Central memory CD4-positive, alpha-beta T cell (primary cell): ENCODE results near the gene FBXL12.
"Not testable (repeated sequence)": the region's sequence is repeated elsewhere in the genome, so short reads cannot be mapped to it uniquely, and the experiment has no call there.

Experiments used
- DNase-seq: peaks from one replicate; pipeline ENCODE4 v3.0.0; 2022

FBXL12 gene

DNA sequence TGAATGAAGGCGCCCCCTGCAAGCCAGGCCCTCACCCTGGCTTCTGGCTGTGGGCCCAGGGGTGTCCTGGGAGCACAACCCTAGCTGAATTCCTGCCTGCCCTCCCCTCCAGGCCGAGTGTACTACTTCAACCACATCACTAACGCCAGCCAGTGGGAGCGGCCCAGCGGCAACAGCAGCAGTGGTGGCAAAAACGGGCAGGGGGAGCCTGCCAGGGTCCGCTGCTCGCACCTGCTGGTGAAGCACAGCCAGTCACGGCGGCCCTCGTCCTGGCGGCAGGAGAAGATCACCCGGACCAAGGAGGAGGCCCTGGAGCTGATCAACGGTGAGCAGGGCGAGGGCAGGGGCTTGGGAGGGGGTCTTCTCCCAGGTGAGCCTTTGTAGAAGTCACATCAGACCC, 19.4 kb upstream of the FBXL12 start:
- no peak for DNase-seq

DNA sequence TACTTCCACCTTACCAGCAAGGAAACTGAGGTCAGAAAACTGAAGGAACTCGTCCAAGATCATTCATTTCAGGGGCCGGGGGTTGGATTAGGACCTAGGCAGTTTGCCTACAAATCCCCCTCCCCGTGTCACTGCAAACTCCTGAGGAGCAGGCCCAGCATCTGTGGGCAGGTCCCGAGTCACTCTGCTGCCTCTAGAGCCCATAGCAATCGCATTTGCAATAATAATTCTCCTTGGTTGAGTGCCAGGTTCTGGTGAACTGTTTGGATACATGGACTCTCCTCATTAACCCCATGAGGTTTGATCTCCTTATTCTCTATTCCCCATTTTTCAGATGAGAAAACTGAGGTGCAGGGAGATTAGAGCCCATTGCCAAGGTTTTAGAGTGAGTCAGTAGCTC, 17.1 kb upstream of the FBXL12 start:
- DNase-seq = no peak

DNA sequence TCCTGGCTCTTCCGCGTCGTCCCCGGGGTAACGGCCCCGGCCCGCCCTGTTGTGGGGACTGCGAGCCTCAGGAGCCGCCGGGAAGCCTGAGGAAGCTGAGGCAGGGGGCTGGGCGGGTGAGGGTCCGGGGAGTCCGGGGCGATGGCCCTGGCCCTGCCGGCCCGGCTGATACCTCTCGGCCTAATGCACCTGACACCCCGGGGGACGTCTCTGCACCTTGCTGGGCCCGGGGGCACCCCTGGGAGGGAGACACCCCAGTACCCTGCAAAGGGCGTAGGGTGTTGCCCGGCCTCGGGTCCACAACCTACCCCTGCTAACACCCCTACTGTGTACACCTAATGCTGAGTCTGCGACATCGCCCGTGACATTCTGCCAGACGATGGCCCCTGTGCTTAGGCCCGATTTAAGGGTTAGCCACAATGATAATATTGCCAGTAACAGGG, 16.6 kb upstream of the FBXL12 start:
- no peak for DNase-seq

DNA sequence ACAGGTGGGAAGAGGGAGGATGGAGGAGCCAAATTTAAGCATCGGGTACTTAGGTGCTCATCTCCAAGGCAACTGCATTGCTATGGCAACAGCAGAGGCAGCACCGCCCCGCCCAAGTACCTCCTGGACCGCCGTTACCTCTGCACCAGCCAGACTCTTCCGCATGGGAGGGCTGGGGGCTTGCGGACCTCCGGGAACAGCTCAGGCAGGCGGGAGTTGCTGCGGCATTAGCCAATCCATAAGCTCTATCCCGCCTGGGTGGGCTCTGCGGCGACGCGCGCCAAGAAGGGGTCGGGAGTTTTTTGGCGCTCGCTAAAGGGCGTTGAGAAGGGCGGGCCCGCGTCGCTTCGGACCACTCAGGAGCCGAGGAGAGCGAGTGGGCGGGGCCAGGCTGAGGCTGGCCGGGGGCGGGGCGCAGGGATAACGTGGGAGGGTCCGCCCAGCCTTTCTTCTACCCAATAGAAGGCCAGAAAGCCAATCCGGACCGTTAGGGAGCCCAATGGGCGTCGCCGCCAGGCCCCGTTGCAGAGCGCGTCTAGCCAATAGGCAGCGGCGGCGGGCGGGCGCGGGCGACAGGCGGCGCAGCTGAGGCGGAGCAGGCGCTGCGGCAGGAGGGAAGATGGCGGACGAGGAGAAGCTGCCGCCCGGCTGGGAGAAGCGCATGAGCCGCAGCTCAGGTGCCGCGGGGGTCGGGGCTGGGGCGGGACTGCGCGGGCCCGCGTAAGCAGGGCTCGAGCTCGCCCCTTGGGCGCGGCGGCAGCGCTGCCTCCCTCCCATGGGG, 16.0 kb upstream of the FBXL12 start, which contains the start of gene PIN1:
Gene PIN1, plus strand, starts transcription at position 593 of the 781 bp plus-strand sequence. Its CDS starts 27 bp downstream, at position 620.
- DNase-seq = peak; percentile 99

DNA sequence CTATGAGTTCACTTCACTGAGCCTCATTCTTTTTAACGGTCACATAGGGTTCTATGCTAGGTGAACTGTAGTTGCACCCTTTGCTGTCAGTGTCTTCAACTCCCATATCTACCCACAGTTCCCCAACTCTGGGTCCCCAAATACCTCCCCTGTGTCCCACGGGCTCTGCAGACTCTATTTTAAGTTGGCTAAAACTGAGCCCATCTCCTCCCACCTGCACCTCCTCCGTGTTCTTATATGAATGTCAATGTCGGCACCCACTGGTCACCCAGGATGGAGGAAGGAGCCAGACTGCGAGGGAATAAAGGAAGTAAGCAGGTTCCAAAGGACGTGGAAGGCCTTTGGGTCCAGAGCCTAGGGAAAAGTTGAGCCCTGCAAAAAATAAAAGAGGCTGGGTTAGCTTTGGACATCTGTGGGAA, 15.4 kb upstream of the FBXL12 start:
- DNase-seq = no peak

DNA sequence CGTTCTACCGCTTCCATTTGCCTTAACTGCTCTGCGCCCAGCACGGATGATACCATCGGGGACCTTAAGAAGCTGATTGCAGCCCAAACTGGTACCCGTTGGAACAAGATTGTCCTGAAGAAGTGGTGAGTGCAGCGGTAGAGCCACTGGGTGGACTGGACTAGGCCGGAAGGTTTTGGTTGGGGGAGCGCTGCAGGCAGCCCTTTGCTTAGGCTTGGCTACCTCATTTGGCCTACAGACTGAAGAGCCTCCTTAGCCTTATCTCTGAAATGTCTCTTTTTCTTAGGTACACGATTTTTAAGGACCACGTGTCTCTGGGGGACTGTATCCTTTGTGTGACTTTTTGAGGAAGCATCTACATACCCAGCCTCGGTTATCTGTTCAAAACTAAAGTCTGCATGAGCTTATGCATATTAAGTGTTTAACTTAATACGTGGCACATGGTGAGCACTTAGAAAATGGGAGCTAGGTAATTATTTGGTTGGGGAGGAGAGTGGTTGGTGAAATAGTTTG, 9.7 kb upstream of the FBXL12 start:
- no peak for DNase-seq

DNA sequence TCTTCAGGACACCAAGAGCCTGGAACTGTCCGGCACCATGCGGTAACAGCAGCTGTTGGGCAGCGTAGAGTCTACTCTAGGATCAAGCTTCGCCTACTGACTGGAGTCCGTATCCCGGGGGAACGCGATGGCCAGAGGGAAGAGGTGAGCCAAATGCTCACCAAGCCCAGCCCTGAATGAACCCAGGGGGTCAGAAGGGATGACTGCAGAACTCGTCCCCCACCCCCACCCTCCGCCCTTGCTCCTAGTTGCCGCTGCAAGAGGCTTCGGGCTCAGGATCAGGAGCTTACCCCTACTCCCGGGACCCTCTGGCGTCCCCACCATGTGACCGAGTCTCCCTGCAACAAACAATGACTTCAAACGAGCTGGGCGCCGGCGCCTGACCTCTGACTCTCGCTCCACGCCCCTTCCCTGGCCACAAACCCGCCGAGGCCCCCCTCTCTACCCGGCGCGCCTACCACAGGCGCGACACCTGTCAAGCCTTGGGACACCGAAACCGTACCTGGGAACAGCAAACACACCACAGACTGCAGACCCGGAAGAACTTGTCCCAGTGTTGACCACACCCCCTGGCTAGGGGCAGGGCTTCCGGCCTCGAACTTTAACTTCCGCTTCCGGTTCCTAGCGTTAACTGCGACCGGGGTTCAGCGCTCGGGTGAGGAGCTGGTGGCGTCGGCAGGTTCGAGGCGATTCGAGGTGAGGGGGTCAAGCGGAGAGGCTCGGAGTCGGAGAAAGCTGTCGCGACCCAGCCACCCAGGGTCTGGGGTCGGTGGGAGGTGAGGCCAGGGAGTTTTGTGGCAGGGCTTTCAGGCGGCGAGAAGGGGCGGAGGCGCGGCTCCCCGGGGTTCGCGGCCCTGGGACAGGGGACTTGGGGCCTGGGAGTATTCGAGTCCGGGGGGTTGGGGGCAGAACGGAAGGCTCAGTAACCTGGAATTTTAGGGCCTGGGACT, 8.7 kb upstream of the FBXL12 start, which contains the start of gene UBL5:
Gene UBL5, plus strand, starts transcription at position 630 of the 950 bp plus-strand sequence. CDS start 420 bp downstream, outside the sequence.
- peak; percentile 88 for DNase-seq

DNA sequence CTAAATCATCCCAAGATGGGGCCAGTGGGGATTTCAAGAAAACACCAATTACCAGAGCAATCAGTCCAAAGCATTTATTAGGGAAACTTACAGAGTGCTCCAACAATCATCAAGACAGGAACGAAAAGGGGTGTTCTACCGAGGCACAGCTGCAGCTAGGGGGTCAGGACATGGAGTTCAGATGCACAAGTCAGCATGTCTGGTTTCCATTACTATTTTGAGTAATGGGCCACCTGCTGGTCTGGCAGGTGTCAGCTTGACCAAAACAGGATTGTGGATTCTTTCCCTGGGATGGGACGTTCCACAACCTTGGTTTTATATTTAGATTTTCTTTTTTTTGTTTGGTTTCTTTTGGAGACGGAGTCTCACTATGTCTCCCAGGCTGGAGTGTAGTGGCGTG, 4.9 kb upstream of the FBXL12 start:
- no peak for DNase-seq

DNA sequence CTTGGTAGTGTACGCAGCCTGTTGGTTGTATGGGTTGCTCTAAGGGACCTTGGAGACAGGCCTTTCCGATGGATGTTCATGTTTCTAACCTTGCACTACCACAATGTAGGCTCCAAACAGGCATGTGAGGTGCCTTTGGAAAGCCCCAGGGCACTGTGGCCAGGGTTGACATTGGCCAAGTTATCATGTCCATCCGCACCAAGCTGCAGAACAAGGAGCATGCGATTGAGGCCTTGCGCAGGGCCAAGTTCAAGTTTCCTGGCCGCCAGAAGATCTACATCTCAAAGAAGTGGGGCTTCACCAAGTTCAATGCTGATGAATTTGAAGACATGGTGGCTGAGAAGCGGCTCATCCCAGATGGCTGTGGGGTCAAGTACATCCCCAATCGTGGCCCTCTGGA, 1.2 kb upstream of the FBXL12 start:
- DNase-seq = not testable (repeated sequence)

DNA sequence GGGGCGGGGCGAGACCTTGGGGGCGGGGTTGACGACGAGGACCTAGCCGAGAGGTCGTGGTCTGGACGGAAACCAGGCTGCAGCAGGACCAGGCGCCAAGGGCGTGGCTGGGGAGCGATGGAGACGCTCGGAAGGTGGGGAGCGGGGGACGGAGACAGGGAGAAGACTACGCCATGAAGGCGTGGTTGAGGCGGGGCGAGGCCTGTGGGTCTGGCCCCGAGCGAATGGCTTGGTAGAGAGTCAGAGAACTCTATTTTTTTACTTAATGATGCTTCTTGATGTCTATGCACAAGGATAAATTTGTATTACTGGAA, 674 bp upstream of the FBXL12 start:
- no peak for DNase-seq

DNA sequence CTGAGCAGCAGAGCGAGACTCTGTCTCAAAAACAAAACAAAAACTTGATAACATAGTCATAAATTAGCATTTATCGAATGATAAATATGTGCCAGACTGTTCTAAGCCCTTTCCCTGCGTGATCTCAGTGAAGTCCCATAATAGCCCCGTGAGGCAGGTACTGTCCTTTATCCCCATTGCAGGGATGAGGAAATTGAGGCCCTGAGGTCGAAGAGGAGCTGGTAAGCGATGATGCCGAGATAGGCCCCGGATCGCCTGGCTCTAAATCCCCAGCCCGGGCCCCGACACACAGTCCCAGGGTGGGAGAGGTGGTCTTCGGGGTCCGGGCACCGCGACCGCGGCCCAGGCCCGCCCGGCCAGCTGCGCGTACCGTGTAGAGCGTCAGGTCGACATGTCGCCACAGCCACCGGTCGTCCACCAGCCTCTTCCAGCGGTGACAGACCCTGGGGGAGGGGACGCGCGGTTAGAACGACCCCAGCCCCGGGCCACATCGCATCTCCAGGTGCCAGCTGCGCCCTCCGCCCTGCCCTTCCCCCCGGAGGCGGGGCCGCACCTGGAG, 625 bp downstream of the FBXL12 start:
- no peak for DNase-seq

DNA sequence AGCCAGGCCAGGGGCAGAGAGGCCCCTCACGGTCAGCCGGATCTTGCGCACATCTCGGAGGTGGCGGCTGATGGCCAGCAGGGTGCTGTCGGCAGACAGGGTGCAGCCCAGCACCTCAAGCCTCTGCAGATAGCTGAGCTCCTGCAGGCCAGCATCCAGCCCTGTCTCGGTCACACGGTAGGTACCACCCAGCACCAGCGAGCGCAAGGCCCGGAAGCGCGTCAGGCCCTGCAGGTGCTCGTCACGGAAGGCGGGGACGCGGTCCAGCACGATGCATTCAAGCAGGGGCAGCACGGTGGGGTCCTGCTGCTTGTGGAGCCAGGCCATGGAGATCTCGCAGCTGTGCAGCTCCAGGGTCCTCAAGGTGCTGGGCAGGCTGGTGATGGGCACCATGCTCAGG, 7.7 kb downstream of the FBXL12 start:
- no peak for DNase-seq

DNA sequence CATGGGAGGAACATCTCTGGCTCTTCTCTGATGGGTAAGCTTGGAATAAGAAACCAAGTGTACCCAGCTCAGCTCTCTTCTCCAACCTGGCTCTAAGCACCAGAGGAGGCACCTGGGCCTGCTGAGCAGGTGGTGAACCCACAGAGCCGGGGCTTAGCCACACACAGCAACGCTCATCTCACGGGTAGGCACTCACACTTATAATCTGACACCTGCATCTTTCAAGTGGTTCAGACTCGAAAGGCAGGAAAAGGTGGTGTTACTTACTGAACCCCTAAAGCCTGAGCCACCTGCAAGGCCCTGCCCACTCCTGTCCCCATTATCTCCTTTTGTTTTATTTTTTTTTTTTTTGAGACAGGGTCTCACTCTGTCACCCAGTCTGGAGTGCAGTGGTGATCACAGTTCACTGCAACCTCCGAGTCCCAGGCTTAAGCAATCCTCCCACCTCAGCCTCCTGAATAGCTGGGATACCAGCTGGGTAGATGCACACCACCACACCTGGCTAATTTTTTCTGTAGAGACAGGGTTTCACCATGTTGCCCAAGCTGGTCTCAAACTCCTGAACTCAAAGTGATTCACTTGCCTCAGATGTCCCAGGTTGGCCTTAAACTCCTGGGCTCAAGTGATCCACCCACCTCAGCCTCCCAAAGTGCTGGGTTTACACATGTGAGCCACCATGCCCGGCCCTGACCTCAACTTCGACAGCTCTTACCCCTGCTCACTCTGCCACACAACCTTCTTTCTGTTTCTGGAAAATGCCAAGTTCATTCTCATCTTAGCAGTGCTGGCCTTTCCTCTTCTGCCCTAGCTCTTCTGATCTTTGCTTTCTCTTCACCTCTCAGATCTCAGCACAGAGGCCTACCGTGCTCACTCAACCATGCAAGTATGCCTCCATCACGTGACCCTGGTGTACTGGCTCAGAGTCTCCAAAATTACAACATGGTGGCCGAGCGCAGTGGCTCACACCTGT, 9.7 kb downstream of the FBXL12 start:
- peak; percentile 66 for DNase-seq

DNA sequence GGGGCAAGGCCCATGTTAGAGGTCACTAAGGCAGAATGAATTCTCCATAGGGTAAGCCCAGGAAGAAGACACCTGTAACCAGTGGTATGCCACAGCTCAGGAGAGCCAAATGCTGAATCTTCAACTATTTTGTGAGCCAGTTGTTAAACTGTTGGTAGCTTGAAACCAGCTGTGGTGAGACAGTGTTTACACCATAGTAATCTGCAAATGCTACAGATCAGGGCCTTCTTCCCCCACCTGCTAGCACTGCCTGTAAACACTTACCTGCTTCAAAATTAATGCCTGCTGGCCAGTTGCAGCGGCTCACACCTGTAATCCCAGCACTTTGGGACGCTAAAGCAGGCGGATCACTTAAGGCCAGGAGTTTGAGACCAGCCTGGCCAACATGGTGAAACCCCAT, 12.1 kb downstream of the FBXL12 start:
- no peak for DNase-seq

DNA sequence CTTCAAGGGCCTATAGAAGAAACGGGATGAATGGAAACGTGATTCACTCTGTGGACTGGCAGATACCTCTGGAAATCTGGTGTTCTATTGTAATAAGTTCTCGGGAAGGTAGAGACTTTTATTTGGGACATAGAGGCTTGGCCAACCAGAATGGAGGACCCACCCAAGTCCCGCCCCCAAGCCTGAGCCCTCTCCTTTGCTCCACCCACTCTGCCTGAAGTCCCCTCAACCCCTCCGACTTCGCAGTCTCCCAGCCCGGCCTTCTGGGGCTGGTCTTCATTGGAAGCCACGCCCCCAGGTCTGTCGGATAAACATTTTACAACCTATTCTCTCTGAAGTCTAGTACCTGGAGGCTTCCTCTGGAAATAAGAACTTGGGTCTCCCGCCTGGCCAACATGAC, 16.9 kb downstream of the FBXL12 start:
- no peak for DNase-seq

DNA sequence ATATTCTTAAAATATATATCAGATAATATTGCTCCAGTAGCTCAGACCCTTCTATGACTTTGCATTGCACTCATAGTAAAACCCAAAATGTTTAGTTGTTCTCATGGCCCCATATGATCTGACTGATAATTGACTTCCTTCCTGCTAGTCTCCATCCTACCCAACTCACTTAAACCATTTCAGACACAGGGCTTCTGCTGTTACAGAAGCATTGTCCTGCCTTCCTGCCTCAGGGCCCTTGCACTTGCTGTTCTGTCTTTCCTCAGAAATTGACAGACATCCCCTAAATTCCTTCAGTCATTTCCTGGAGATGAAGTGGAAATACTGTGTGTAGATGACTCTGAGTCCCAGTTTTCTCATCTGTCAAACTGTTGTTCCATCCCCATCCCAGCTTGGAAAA, 19.7 kb downstream of the FBXL12 start:
- no peak for DNase-seq

DNA sequence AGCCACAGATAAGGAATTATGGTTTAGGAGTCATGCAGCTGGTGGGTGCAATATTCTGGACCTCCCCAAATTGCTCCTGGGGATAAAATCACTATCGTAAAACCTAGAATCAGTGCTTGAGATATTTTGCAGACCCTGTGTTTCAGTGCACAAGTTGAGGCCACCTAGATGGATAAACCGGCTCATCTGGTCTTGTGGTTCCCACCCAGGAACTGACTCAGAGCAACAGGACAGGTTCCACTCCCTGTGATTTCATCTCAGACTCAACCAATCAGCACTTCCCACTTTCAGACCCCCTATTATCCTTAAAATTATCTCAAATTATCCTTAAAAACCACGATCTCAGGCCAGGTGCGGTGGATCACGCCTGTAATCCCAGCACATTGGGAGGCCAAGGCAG, 21.0 kb downstream of the FBXL12 start:
- DNase-seq = no peak

DNA sequence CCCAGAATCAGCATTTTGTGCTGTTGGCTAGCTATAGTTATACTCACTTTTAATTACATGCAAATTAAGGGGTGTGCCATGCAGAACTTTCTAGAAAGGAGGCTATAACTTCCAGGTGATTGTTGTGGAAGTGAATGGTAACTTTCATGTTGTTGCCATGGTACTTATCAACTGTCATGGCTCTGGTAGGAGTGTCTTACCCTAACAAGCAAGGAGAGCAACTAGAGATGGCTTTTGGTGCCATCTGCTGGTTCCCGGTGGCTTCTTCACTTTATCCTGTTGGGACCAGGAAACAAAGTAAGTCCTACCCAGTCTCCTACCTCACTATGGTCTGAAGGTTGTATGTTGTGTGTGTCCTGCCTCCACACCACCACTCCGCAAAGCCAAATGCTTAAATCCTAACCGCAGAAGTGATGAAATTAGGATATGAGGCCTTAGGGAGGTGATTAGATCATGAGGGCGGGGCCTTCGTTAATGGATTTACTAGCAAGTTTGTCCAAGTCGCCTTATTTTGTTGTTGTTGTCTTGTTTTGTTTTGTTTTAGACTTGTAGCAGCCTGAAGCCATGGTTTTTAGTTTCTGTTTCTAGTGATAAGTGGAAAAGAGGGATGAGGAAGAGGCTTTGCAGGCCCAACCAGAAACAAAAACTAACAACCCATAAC, 22.6 kb downstream of the FBXL12 start:
- peak; percentile 90 for DNase-seq

DNA sequence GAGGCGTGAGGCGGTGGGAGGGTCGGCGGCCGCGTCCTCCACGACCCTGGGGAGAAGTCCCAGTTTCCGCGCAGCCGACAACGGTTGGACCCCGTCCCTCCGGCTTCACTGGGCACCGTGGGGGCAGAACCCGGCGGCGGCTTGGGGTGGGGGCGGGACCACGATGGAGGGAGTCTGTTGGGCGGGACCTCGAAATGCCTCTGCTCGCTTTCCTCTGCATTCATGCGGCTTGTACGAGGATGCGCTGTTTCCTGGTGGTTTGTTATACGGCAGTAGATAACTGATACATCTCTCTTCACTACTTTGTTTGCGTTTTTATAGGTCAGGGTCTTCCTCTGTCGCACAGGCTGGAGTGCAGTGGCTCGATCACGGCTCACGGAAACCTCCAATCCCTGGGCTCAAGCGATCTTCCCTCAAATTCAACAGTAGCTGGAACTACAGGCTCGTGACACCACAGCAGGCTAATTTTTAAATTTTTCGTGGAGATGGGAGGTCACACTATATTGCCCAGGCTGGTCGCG, 25.7 kb downstream of the FBXL12 start:
- no peak for DNase-seq

DNA sequence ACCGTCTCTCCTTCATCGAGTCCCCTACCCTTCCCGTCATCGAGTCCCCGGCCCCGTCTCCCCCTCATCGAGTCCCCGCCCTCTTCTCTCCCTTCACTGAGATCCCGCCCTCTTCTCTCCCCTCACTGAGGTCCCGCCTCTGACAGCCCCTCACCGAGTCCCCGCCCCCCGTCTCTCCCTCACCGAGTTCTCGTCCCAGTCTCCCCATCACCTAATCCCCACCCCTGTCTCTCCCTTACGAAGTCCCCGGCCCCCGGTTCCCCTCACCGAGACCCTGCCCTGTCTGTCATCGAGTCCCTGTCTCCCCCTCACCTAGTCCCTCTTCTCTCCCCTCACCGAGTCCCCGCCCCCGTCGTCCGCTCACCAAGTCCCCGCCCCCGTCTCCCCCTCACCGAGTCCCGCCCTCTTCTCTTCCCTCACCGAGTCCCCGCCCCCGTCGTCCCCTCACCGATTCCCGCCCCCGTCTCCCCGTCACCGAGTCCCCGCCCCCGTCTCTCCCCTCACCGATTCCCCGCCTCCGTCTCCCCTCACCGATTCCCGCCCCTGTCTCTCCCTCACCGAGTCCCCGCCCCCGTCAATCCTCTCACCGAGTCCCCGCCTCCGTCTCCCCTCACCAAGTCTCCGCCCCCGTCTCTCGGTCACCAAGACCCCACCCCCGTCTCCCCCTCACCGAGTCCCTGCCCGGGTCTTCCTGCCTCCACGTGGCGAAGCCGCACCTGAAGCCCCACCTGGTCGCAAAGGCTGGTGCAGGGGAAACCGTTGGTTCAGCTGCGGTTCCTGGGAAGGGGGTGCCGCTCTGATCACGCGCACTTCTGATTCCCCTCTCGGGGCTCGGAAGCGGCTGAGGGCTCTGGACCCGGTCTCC, 26.4 kb downstream of the FBXL12 start:
- DNase-seq = peak; percentile 89
